Ovary (tissue), 3 donors: ENCODE data around the gene F5.

Experiments
- EP300 ChIP-seq: sonication (generic); formaldehyde crosslinking; IDR thresholded peaks from one replicate; pipeline ENCODE4 v1.6.1; 2017; ENCODE audit warnings: antibody characterized with exemption
- POLR2A ChIP-seq: fragments of 450-650 bp; IDR thresholded peaks from one replicate; pipeline ENCODE4 v1.6.1; 2017; ENCODE audit warnings: antibody characterized with exemption, mild to moderate bottlenecking, moderate library complexity
- TF ChIP-seq, protein P1 (sequence below), 3 donors: fragments of 450-650 bp in 2 of 3; fragments of 200-600 bp in 1 of 3; IDR thresholded peaks; one replicate each; pipeline versions ENCODE4 v1.5.1 to v1.8.0; 2016 to 2022; ENCODE audit warnings: antibody characterized with exemption in 3 of 3, mild to moderate bottlenecking in 1 of 3
- donor health status: DM: no; HTN: no; CAD: no.

DNA sequence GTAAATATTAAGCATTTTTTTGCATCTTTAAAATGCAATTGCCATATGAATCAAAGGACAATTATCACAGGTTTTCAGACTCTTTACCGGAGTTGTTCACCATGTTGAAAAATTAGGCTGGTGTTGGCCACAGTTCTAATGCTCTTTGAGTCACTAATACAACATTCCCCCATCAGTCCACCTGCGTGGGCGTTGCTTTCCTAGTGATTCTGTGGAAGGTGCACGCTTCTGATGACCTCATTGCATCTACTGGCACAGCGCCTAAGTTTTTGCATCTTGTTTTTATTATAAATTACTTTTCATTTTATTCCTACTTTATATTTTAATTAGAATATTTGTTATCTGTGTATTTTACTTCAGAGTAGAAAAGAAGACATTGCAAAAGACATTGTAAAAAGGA, 4.7 kb upstream of the F5 start:
- TF ChIP-seq, protein P1, sequence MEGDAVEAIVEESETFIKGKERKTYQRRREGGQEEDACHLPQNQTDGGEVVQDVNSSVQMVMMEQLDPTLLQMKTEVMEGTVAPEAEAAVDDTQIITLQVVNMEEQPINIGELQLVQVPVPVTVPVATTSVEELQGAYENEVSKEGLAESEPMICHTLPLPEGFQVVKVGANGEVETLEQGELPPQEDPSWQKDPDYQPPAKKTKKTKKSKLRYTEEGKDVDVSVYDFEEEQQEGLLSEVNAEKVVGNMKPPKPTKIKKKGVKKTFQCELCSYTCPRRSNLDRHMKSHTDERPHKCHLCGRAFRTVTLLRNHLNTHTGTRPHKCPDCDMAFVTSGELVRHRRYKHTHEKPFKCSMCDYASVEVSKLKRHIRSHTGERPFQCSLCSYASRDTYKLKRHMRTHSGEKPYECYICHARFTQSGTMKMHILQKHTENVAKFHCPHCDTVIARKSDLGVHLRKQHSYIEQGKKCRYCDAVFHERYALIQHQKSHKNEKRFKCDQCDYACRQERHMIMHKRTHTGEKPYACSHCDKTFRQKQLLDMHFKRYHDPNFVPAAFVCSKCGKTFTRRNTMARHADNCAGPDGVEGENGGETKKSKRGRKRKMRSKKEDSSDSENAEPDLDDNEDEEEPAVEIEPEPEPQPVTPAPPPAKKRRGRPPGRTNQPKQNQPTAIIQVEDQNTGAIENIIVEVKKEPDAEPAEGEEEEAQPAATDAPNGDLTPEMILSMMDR (IDR thresholded peaks at IDR 0.05), result no peak
- TF ChIP-seq EP300 (no peak), POLR2A (no peak)
